IMR-90 (cell line): ENCODE data around the gene FOXD4L1. TPM values are rescaled to one million over a fixed set of nuclear protein-coding genes. Genes with fewer than 3 reads are reported as not detected.
A peak's percentile ranks its signal among the peaks of the same experiment; 100 is the strongest.
"Not testable (repeated sequence)": the region's sequence is repeated elsewhere in the genome, so short reads cannot be mapped to it uniquely, and the experiment has no call there.

Experiments
- ATAC-seq: fragments of 200-7000 bp; cut with Tn5 transposase; 2 replicates; pipeline ENCODE4 v1.9.1; 2020; ENCODE audit warnings: low read depth, mild to moderate bottlenecking, moderate library complexity
- BruUV-seq: library from RNA; stranded (reverse); fragments of 400-500 nt; replicated peaks from 2 replicates; lab custom pipeline; 2021; lab: Mats Ljungman, UMichigan
- CTCF ChIA-PET: fragments of 300-600 bp; formaldehyde crosslinking; extraction: SDS; loops from one replicate; lab custom pipeline; 2021; ENCODE audit warnings: antibody characterized with exemption; lab: Yijun Ruan, JAX
- POLR2A ChIA-PET: fragments of 300-600 bp; sonication (Branson Sonifier 250); formaldehyde crosslinking; loops from one replicate; lab custom pipeline; 2022; ENCODE audit warnings: antibody characterized with exemption; ENCODE audit not compliant: unreplicated experiment; lab: Charles Lee
- DNase-seq: peaks from one replicate; pipeline ENCODE4 v3.0.0; 2013
- H2AFZ ChIP-seq: replicated peaks from 2 replicates; pipeline ENCODE3; 2013; ENCODE audit warnings: low read length, mild to moderate bottlenecking; ENCODE audit not compliant: poor library complexity
- H2AK5ac ChIP-seq: 2 replicates; pipeline ENCODE4 v1.6.1; 2013; ENCODE audit warnings: low read depth, low read length, inconsistent platforms
- H2AK9ac ChIP-seq: replicated peaks from 2 replicates; pipeline ENCODE3; 2013; ENCODE audit warnings: mild to moderate bottlenecking, low read depth, low read length, moderate library complexity; ENCODE audit not compliant: poor library complexity
- H2BK120ac ChIP-seq: 2 replicates; pipeline ENCODE4 v1.6.1; 2013; ENCODE audit warnings: low read depth, low read length, inconsistent platforms
- H2BK15ac ChIP-seq: 3 replicates; pipeline ENCODE4 v1.6.1; 2013; ENCODE audit warnings: low read depth, low read length, inconsistent platforms
- H2BK20ac ChIP-seq: 2 replicates; pipeline ENCODE4 v1.6.1; 2013; ENCODE audit warnings: low read depth, mild to moderate bottlenecking, inconsistent platforms, low read length, moderate library complexity
- H2BK5ac ChIP-seq: 2 replicates; pipeline ENCODE4 v1.6.1; 2013; ENCODE audit warnings: mild to moderate bottlenecking, low read depth, low read length, inconsistent platforms; ENCODE audit not compliant: poor library complexity, severe bottlenecking
- H3K14ac ChIP-seq: replicated peaks from 2 replicates; pipeline ENCODE4 v1.6.1; 2013; ENCODE audit warnings: low read depth, low read length, inconsistent platforms
- H3K18ac ChIP-seq: 2 replicates; pipeline ENCODE4 v1.6.1; 2013; ENCODE audit warnings: low read depth, low read length, control low read depth
- H3K23ac ChIP-seq: 2 replicates; pipeline ENCODE4 v1.6.1; 2013; ENCODE audit warnings: low read depth, low read length, inconsistent platforms
- H3K27ac ChIP-seq: 2 replicates; pipeline ENCODE4 v1.5.1; 2013; ENCODE audit warnings: mild to moderate bottlenecking, control low read depth, low read length; ENCODE audit not compliant: insufficient read depth
- H3K27me3 ChIP-seq: 2 replicates; pipeline ENCODE4 v1.6.1; 2013; ENCODE audit warnings: low read length; ENCODE audit not compliant: control insufficient read depth, insufficient read depth
- H3K36me3 ChIP-seq: 2 replicates; pipeline ENCODE4 v1.6.1; 2013; ENCODE audit warnings: low read length, mixed read lengths; ENCODE audit not compliant: control insufficient read depth, insufficient read depth
- H3K4ac ChIP-seq: 2 replicates; pipeline ENCODE4 v1.6.1; 2013; ENCODE audit warnings: low read depth, low read length, inconsistent platforms
- H3K4me1 ChIP-seq: 2 replicates; pipeline ENCODE4 v1.6.1; 2013; ENCODE audit warnings: low read length, mixed read lengths; ENCODE audit not compliant: control insufficient read depth, insufficient read depth
- H3K4me2 ChIP-seq: 2 replicates; pipeline ENCODE4 v1.6.1; 2013; ENCODE audit warnings: low read depth, mild to moderate bottlenecking, control low read depth, low read length, moderate library complexity
- H3K4me3 ChIP-seq: 2 replicates; pipeline ENCODE4 v1.5.1; 2013; ENCODE audit warnings: low read depth, mild to moderate bottlenecking, control low read depth, low read length, moderate library complexity; ENCODE audit not compliant: insufficient read depth
- H3K56ac ChIP-seq: 2 replicates; pipeline ENCODE4 v1.6.1; 2013; ENCODE audit warnings: low read length, inconsistent platforms; ENCODE audit not compliant: insufficient read depth; ENCODE audit errors: extremely low read depth
- H3K79me1 ChIP-seq, 2 experiments: 2 replicates each; pipeline ENCODE4 v1.6.1; 2013; ENCODE audit warnings: low read length in 2 of 2, inconsistent platforms in 1 of 2, low read depth in 1 of 2
- H3K9ac ChIP-seq: 2 replicates; pipeline ENCODE4 v1.6.1; 2013; ENCODE audit warnings: low read depth, low read length, control low read depth
- H3K9me1 ChIP-seq: 2 replicates; pipeline ENCODE4 v1.6.1; 2013; ENCODE audit warnings: low read length, inconsistent platforms; ENCODE audit not compliant: insufficient read depth
- H3K9me3 ChIP-seq: 2 replicates; pipeline ENCODE4 v1.6.1; 2013; ENCODE audit warnings: low read length; ENCODE audit not compliant: control insufficient read depth, insufficient read depth
- H4K20me1 ChIP-seq: 2 replicates; pipeline ENCODE4 v1.6.1; 2013; ENCODE audit warnings: low read length, inconsistent platforms; ENCODE audit not compliant: insufficient read depth
- H4K5ac ChIP-seq: 2 replicates; pipeline ENCODE4 v1.6.1; 2013; ENCODE audit warnings: mild to moderate bottlenecking, low read depth, low read length, control low read depth
- H4K8ac ChIP-seq, 2 experiments: 2 replicates each; pipeline ENCODE4 v1.6.1; 2013; ENCODE audit warnings: low read depth in 2 of 2, low read length in 2 of 2, control low read depth in 1 of 2, inconsistent platforms in 1 of 2
- H4K91ac ChIP-seq: 2 replicates; pipeline ENCODE4 v1.6.1; 2013; ENCODE audit warnings: low read depth, low read length, inconsistent platforms; ENCODE audit not compliant: insufficient read depth
- WGBS, 2 experiments: methylation state at CpG; one replicate each; pipeline versions ENCODE4 v1.1.5 to v1.1.7; 2013; ENCODE audit warnings: missing lambda C conversion rate in 2 of 2; ENCODE audit not compliant: insufficient read length in 1 of 2; ENCODE audit errors: extremely low coverage in 2 of 2; 5-methylcytosine and 5-hydroxymethylcytosine counted together
- dilution Hi-C: fragments of 300-500 bp; cut with HindIII; formaldehyde crosslinking; loops from one replicate; pipeline ENCODE4 v1.14.3; 2018; ENCODE audit warnings: low sequenced_read_pairs; ENCODE audit not compliant: unreplicated experiment
- in situ Hi-C: fragments of 300-500 bp; cut with MboI; formaldehyde crosslinking; loops from 3 replicates; pipeline ENCODE4 v1.14.3; 2019; ENCODE audit warnings: low sequenced_read_pairs, inconsistent platforms, mixed read lengths
- intact Hi-C: fragments of 100-400 bp; cut with micrococcal nuclease; formaldehyde crosslinking; loops from 2 replicates; pipeline ENCODE4 v1.10.0; 2022
- polyA plus RNA-seq, 3 experiments: library from polyadenylated mRNA; depleted of rRNA; stranded (reverse); fragments of >200 nt; gene quantifications; 2 replicates each; pipeline ENCODE4 v1.2.3, GENCODE V29; 2012; ENCODE audit warnings: low replicate concordance in 1 of 3
- total RNA-seq: library from RNA; depleted of rRNA; stranded (reverse); fragments of >200 nt; gene quantifications from 2 replicates; pipeline ENCODE4 v1.2.3, GENCODE V29; 2012

Gene FOXD4L1
- total and polyA plus RNA-seq, 2 of the 4 experiments (the other 2 are of a cell fraction): not detected

GRCh38 chr2:113527350-113528045 lies 29.0 kb downstream of the FOXD4L1 start:
- H3K4me3 ChIP-seq, H3K79me1 ChIP-seq, H3K27me3 ChIP-seq, POLR2A ChIA-PET, H3K14ac ChIP-seq, H3K27ac ChIP-seq, H3K9me1 ChIP-seq, H2BK20ac ChIP-seq, H3K4me1 ChIP-seq, H2BK15ac ChIP-seq, DNase-seq, H3K4ac ChIP-seq, H3K23ac ChIP-seq, H4K5ac ChIP-seq, H2AFZ ChIP-seq, H3K36me3 ChIP-seq, H3K9me3 ChIP-seq, H3K56ac ChIP-seq, H3K18ac ChIP-seq, dilution Hi-C loops, H4K8ac ChIP-seq, H4K20me1 ChIP-seq, CTCF ChIA-PET, intact Hi-C loops, in situ Hi-C loops, H2BK5ac ChIP-seq, H2AK9ac ChIP-seq, H2BK120ac ChIP-seq, H2AK5ac ChIP-seq, BruUV-seq, H4K91ac ChIP-seq, H3K9ac ChIP-seq: not testable (repeated sequence)
- H3K4me2 ChIP-seq: peak overlapping the region; percentile 21; the same call in 1 of the 2 replicates
- WGBS, 2 experiments: no CpG with 5 or more reads among the region's 12 CpGs
- peak; percentile 99 for ATAC-seq

DNA sequence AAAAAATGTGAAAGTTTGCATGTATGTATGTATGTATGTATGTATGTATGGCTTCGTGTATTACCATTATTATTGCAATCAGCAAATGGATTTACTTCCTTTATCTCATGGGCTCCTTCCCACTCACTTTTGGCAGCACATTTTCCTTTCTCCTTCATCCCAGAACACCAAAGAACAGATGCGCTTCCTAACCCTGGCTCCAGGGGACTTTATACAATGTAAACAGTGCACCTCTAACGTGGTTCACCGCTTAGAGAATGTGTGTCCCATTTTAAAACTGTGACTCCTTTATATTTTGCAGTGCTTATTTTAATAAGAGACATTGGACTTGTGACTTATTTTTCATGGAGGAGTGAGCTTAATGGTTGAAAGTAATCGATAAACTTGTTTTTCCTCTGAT lies 29.7 kb downstream of the FOXD4L1 start:
- H3K27me3 ChIP-seq, H3K4me2 ChIP-seq, H4K8ac ChIP-seq, H4K91ac ChIP-seq, H3K4ac ChIP-seq, H3K79me1 ChIP-seq, H2BK5ac ChIP-seq, H2BK120ac ChIP-seq, H3K14ac ChIP-seq, H3K36me3 ChIP-seq, H2AK9ac ChIP-seq, H3K9me3 ChIP-seq, H3K4me3 ChIP-seq, H2BK20ac ChIP-seq, DNase-seq, in situ Hi-C loops, H3K9ac ChIP-seq, POLR2A ChIA-PET, dilution Hi-C loops, ATAC-seq, CTCF ChIA-PET, H3K18ac ChIP-seq, H2AFZ ChIP-seq, H3K23ac ChIP-seq, intact Hi-C loops, H2BK15ac ChIP-seq, H3K4me1 ChIP-seq, H3K27ac ChIP-seq, H4K20me1 ChIP-seq, H2AK5ac ChIP-seq, H4K5ac ChIP-seq, H3K9me1 ChIP-seq, H3K56ac ChIP-seq, BruUV-seq: not testable (repeated sequence)
- WGBS, 2 experiments: no CpG with 5 or more reads among the region's 5 CpGs
